Measurements from ENCODE around the gene CRYZL1. TPM values are rescaled to one million over a fixed set of nuclear protein-coding genes. Genes with fewer than 3 reads are reported as not detected.
"Not testable (repeated sequence)": the region's sequence is repeated elsewhere in the genome, so short reads cannot be mapped to it uniquely, and the experiment has no call there.

Gene CRYZL1
- total RNA-seq, 1 donor from 2014 or later, result 32.2 TPM

- TF ChIP-seq, protein P1, sequence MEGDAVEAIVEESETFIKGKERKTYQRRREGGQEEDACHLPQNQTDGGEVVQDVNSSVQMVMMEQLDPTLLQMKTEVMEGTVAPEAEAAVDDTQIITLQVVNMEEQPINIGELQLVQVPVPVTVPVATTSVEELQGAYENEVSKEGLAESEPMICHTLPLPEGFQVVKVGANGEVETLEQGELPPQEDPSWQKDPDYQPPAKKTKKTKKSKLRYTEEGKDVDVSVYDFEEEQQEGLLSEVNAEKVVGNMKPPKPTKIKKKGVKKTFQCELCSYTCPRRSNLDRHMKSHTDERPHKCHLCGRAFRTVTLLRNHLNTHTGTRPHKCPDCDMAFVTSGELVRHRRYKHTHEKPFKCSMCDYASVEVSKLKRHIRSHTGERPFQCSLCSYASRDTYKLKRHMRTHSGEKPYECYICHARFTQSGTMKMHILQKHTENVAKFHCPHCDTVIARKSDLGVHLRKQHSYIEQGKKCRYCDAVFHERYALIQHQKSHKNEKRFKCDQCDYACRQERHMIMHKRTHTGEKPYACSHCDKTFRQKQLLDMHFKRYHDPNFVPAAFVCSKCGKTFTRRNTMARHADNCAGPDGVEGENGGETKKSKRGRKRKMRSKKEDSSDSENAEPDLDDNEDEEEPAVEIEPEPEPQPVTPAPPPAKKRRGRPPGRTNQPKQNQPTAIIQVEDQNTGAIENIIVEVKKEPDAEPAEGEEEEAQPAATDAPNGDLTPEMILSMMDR (IDR thresholded peaks at IDR 0.05; ENCODE audit: unreplicated experiment), result no peak
- no peak overlapping the region for H3K4me3 Mint-ChIP-seq (ENCODE audit: unreplicated experiment)
- DNase-seq (ENCODE audit: low spot score), result no peak
- H3K27me3 Mint-ChIP-seq (ENCODE audit: unreplicated experiment), result no peaks in the 10 kb centered on the region
- peaks cover 14% of the 10 kb centered on the region for H3K4me1 Mint-ChIP-seq (ENCODE audit: unreplicated experiment)
- no peak overlapping the region for H3K27ac Mint-ChIP-seq (ENCODE audit: unreplicated experiment)
- H3K9me3 Mint-ChIP-seq (ENCODE audit: unreplicated experiment), result no peaks in the 10 kb centered on the region
- peaks cover under 1% of the 10 kb centered on the region for H3K36me3 Mint-ChIP-seq (ENCODE audit: low read depth, unreplicated experiment)
Observed at GRCh38 chr21:33677450-33677849, 35.9 kb upstream of the CRYZL1 start.

DNA sequence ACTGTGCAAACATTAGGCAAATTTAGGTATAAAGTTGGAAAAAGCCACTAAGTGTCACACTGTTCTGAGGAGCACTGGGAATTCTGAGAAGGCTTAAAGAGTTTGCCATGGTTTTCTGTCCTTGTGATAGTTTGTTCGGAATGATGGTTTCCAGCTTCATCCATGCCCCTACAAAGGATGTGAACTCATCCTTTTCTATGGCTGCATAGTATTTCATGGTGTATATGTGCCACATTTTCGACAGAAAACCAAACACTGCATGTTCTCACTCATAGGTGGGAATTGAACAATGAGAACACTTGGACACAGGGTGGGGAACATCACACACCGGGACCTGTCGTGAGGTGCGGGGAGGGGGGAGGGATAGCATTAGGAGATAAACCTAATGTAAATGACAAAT is 35.1 kb upstream of the CRYZL1 start:
- H3K27me3 Mint-ChIP-seq (ENCODE audit: unreplicated experiment); H3K27ac Mint-ChIP-seq (ENCODE audit: unreplicated experiment); H3K9me3 Mint-ChIP-seq (ENCODE audit: unreplicated experiment); H3K4me3 Mint-ChIP-seq (ENCODE audit: unreplicated experiment); H3K36me3 Mint-ChIP-seq (ENCODE audit: low read depth, unreplicated experiment); DNase-seq (ENCODE audit: low spot score): not testable (repeated sequence)
- H3K4me1 Mint-ChIP-seq (ENCODE audit: unreplicated experiment), result peaks cover 14% of the 10 kb centered on the region

DNA sequence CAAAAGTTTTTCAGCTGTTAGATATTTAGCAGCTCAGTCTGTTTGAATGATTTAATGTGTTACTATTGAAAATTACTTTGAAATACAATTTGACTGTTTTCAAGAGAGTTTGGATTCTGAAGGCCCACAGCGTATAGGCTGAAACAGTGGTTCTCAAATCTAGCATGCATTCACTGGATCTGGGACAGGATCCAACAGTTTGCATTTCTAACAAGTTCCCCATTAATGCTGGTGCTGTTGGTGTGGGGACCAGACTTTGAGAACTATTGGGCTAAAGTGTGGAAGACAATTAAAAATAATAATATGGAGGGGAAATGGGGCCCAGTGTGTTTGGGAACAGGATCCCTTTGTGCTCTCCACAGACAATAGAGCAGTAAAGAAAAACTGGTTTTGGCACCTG is 32.7 kb upstream of the CRYZL1 start:
- H3K4me3 Mint-ChIP-seq (ENCODE audit: unreplicated experiment), result no peak overlapping the region
- no peaks in the 10 kb centered on the region for H3K9me3 Mint-ChIP-seq (ENCODE audit: unreplicated experiment)
- TF ChIP-seq, protein P1 (IDR thresholded peaks at IDR 0.05; ENCODE audit: unreplicated experiment), result no peak
- H3K27ac Mint-ChIP-seq (ENCODE audit: unreplicated experiment), result peak overlapping the region; percentile 92
- H3K27me3 Mint-ChIP-seq (ENCODE audit: unreplicated experiment), result no peaks in the 10 kb centered on the region
- no peak for DNase-seq (ENCODE audit: low spot score)
- H3K36me3 Mint-ChIP-seq (ENCODE audit: low read depth, unreplicated experiment), result peaks cover 2% of the 10 kb centered on the region
- peaks cover 12% of the 10 kb centered on the region for H3K4me1 Mint-ChIP-seq (ENCODE audit: unreplicated experiment)

DNA sequence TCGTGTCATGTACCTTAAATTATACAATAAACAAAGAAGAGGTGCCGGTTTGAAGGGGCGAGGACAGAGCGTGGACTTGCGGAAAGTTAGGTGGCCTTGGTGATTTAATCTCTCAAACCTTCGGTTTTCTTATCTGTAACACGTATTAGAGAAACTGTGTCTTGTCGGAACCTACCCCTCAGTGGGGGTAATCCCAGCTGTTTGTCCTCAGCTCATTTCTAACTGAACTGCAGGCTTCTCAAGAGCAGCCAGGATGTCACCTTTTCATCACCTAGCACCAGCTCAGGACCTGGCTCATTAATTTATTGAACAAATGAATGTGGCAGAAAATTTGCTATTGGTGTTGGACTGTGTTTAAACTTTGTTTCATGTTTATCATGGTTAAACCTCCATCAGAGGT is 31.9 kb upstream of the CRYZL1 start:
- TF ChIP-seq, protein P1 (IDR thresholded peaks at IDR 0.05; ENCODE audit: unreplicated experiment), result no peak
- no peak for DNase-seq (ENCODE audit: low spot score)
- Mint-ChIP-seq H3K9me3 (ENCODE audit: unreplicated experiment) (no peaks in the 10 kb centered on the region), H3K4me3 (ENCODE audit: unreplicated experiment) (no peak overlapping the region), H3K4me1 (ENCODE audit: unreplicated experiment) (peaks cover 12% of the 10 kb centered on the region), H3K27ac (ENCODE audit: unreplicated experiment) (no peak overlapping the region), H3K27me3 (ENCODE audit: unreplicated experiment) (no peaks in the 10 kb centered on the region), H3K36me3 (ENCODE audit: low read depth, unreplicated experiment) (peaks cover 2% of the 10 kb centered on the region)

GRCh38 chr21:33670076-33670978 is 28.8 kb upstream of the CRYZL1 start:
- no peaks in the 10 kb centered on the region for H3K9me3 Mint-ChIP-seq (ENCODE audit: unreplicated experiment)
- H3K27me3 Mint-ChIP-seq (ENCODE audit: unreplicated experiment), result no peaks in the 10 kb centered on the region
- no peak overlapping the region for H3K4me3 Mint-ChIP-seq (ENCODE audit: unreplicated experiment)
- H3K36me3 Mint-ChIP-seq (ENCODE audit: low read depth, unreplicated experiment), result peaks cover 2% of the 10 kb centered on the region
- TF ChIP-seq, protein P1 (IDR thresholded peaks at IDR 0.05; ENCODE audit: unreplicated experiment), result no peak
- no peak overlapping the region for H3K27ac Mint-ChIP-seq (ENCODE audit: unreplicated experiment)
- H3K4me1 Mint-ChIP-seq (ENCODE audit: unreplicated experiment), result peaks cover 13% of the 10 kb centered on the region
- no peak for DNase-seq (ENCODE audit: low spot score)

Data from endothelial cell (in vitro differentiated cells).